IMR-90 (cell line): ENCODE data around the gene HOXA3. TPM values are rescaled to one million over a fixed set of nuclear protein-coding genes. Genes with fewer than 3 reads are reported as not detected.

Source experiments
- ATAC-seq: fragments of 200-7000 bp; cut with Tn5 transposase; 2 replicates; pipeline ENCODE4 v1.9.1; 2020; ENCODE audit warnings: low read depth, mild to moderate bottlenecking, moderate library complexity
- BruUV-seq: library from RNA; stranded (reverse); fragments of 400-500 nt; replicated peaks from 2 replicates; lab custom pipeline; 2021; lab: Mats Ljungman, UMichigan
- CTCF ChIA-PET: fragments of 300-600 bp; formaldehyde crosslinking; extraction: SDS; loops from one replicate; lab custom pipeline; 2021; ENCODE audit warnings: antibody characterized with exemption; lab: Yijun Ruan, JAX
- POLR2A ChIA-PET: fragments of 300-600 bp; sonication (Branson Sonifier 250); formaldehyde crosslinking; loops from one replicate; lab custom pipeline; 2022; ENCODE audit warnings: antibody characterized with exemption; ENCODE audit not compliant: unreplicated experiment; lab: Charles Lee
- DNase-seq: peaks from one replicate; pipeline ENCODE4 v3.0.0; 2013
- H2AFZ ChIP-seq: replicated peaks from 2 replicates; pipeline ENCODE3; 2013; ENCODE audit warnings: low read length, mild to moderate bottlenecking; ENCODE audit not compliant: poor library complexity
- H2AK5ac ChIP-seq: 2 replicates; pipeline ENCODE4 v1.6.1; 2013; ENCODE audit warnings: low read depth, low read length, inconsistent platforms
- H2AK9ac ChIP-seq: replicated peaks from 2 replicates; pipeline ENCODE3; 2013; ENCODE audit warnings: mild to moderate bottlenecking, low read depth, low read length, moderate library complexity; ENCODE audit not compliant: poor library complexity
- H2BK120ac ChIP-seq: 2 replicates; pipeline ENCODE4 v1.6.1; 2013; ENCODE audit warnings: low read depth, low read length, inconsistent platforms
- H2BK15ac ChIP-seq: 3 replicates; pipeline ENCODE4 v1.6.1; 2013; ENCODE audit warnings: low read depth, low read length, inconsistent platforms
- H2BK20ac ChIP-seq: 2 replicates; pipeline ENCODE4 v1.6.1; 2013; ENCODE audit warnings: low read depth, mild to moderate bottlenecking, inconsistent platforms, low read length, moderate library complexity
- H2BK5ac ChIP-seq: 2 replicates; pipeline ENCODE4 v1.6.1; 2013; ENCODE audit warnings: mild to moderate bottlenecking, low read depth, low read length, inconsistent platforms; ENCODE audit not compliant: poor library complexity, severe bottlenecking
- H3K14ac ChIP-seq: replicated peaks from 2 replicates; pipeline ENCODE4 v1.6.1; 2013; ENCODE audit warnings: low read depth, low read length, inconsistent platforms
- H3K18ac ChIP-seq: 2 replicates; pipeline ENCODE4 v1.6.1; 2013; ENCODE audit warnings: low read depth, low read length, control low read depth
- H3K23ac ChIP-seq: 2 replicates; pipeline ENCODE4 v1.6.1; 2013; ENCODE audit warnings: low read depth, low read length, inconsistent platforms
- H3K27ac ChIP-seq: 2 replicates; pipeline ENCODE4 v1.5.1; 2013; ENCODE audit warnings: mild to moderate bottlenecking, control low read depth, low read length; ENCODE audit not compliant: insufficient read depth
- H3K27me3 ChIP-seq: 2 replicates; pipeline ENCODE4 v1.6.1; 2013; ENCODE audit warnings: low read length; ENCODE audit not compliant: control insufficient read depth, insufficient read depth
- H3K36me3 ChIP-seq: 2 replicates; pipeline ENCODE4 v1.6.1; 2013; ENCODE audit warnings: low read length, mixed read lengths; ENCODE audit not compliant: control insufficient read depth, insufficient read depth
- H3K4ac ChIP-seq: 2 replicates; pipeline ENCODE4 v1.6.1; 2013; ENCODE audit warnings: low read depth, low read length, inconsistent platforms
- H3K4me1 ChIP-seq: 2 replicates; pipeline ENCODE4 v1.6.1; 2013; ENCODE audit warnings: low read length, mixed read lengths; ENCODE audit not compliant: control insufficient read depth, insufficient read depth
- H3K4me2 ChIP-seq: 2 replicates; pipeline ENCODE4 v1.6.1; 2013; ENCODE audit warnings: low read depth, mild to moderate bottlenecking, control low read depth, low read length, moderate library complexity
- H3K4me3 ChIP-seq: 2 replicates; pipeline ENCODE4 v1.5.1; 2013; ENCODE audit warnings: low read depth, mild to moderate bottlenecking, control low read depth, low read length, moderate library complexity; ENCODE audit not compliant: insufficient read depth
- H3K56ac ChIP-seq: 2 replicates; pipeline ENCODE4 v1.6.1; 2013; ENCODE audit warnings: low read length, inconsistent platforms; ENCODE audit not compliant: insufficient read depth; ENCODE audit errors: extremely low read depth
- H3K79me1 ChIP-seq, 2 experiments: 2 replicates each; pipeline ENCODE4 v1.6.1; 2013; ENCODE audit warnings: low read length in 2 of 2, inconsistent platforms in 1 of 2, low read depth in 1 of 2
- H3K9ac ChIP-seq: 2 replicates; pipeline ENCODE4 v1.6.1; 2013; ENCODE audit warnings: low read depth, low read length, control low read depth
- H3K9me1 ChIP-seq: 2 replicates; pipeline ENCODE4 v1.6.1; 2013; ENCODE audit warnings: low read length, inconsistent platforms; ENCODE audit not compliant: insufficient read depth
- H3K9me3 ChIP-seq: 2 replicates; pipeline ENCODE4 v1.6.1; 2013; ENCODE audit warnings: low read length; ENCODE audit not compliant: control insufficient read depth, insufficient read depth
- H4K20me1 ChIP-seq: 2 replicates; pipeline ENCODE4 v1.6.1; 2013; ENCODE audit warnings: low read length, inconsistent platforms; ENCODE audit not compliant: insufficient read depth
- H4K5ac ChIP-seq: 2 replicates; pipeline ENCODE4 v1.6.1; 2013; ENCODE audit warnings: mild to moderate bottlenecking, low read depth, low read length, control low read depth
- H4K8ac ChIP-seq, 2 experiments: 2 replicates each; pipeline ENCODE4 v1.6.1; 2013; ENCODE audit warnings: low read depth in 2 of 2, low read length in 2 of 2, control low read depth in 1 of 2, inconsistent platforms in 1 of 2
- H4K91ac ChIP-seq: 2 replicates; pipeline ENCODE4 v1.6.1; 2013; ENCODE audit warnings: low read depth, low read length, inconsistent platforms; ENCODE audit not compliant: insufficient read depth
- BHLHE40 ChIP-seq: fragments of 150-350 bp; IDR thresholded peaks from 2 replicates; pipeline ENCODE4 v1.6.1; 2016; ENCODE audit warnings: mild to moderate bottlenecking, low read depth, low read length
- CEBPB ChIP-seq: IDR thresholded peaks from 2 replicates; pipeline ENCODE4 v1.6.1; 2012; ENCODE audit warnings: low read depth, low read length, improper control_type of control experiment
- CHD1 ChIP-seq: IDR thresholded peaks from 2 replicates; pipeline ENCODE4 v1.6.1; 2012; ENCODE audit warnings: low read depth, low read length, improper control_type of control experiment
- MAZ ChIP-seq: IDR thresholded peaks from 2 replicates; pipeline ENCODE4 v1.6.1; 2012; ENCODE audit warnings: low read depth, mild to moderate bottlenecking, low read length, improper control_type of control experiment, moderate library complexity, borderline replicate concordance
- MXI1 ChIP-seq: IDR thresholded peaks from 2 replicates; pipeline ENCODE4 v1.6.1; 2012; ENCODE audit warnings: low read depth, mild to moderate bottlenecking, low read length, moderate library complexity, borderline replicate concordance
- SMC3 ChIP-seq: fragments of 150-350 bp; IDR thresholded peaks from 2 replicates; pipeline ENCODE4 v1.6.1; 2016; ENCODE audit warnings: low read depth, mild to moderate bottlenecking, antibody characterized with exemption, low read length, moderate library complexity
- WGBS, 2 experiments: methylation state at CpG; one replicate each; pipeline versions ENCODE4 v1.1.5 to v1.1.7; 2013; ENCODE audit warnings: missing lambda C conversion rate in 2 of 2; ENCODE audit not compliant: insufficient read length in 1 of 2; ENCODE audit errors: extremely low coverage in 2 of 2; 5-methylcytosine and 5-hydroxymethylcytosine counted together
- dilution Hi-C: fragments of 300-500 bp; cut with HindIII; formaldehyde crosslinking; loops from one replicate; pipeline ENCODE4 v1.14.3; 2018; ENCODE audit warnings: low sequenced_read_pairs; ENCODE audit not compliant: unreplicated experiment
- in situ Hi-C: fragments of 300-500 bp; cut with MboI; formaldehyde crosslinking; loops from 3 replicates; pipeline ENCODE4 v1.14.3; 2019; ENCODE audit warnings: low sequenced_read_pairs, inconsistent platforms, mixed read lengths
- intact Hi-C: fragments of 100-400 bp; cut with micrococcal nuclease; formaldehyde crosslinking; loops from 2 replicates; pipeline ENCODE4 v1.10.0; 2022
- polyA plus RNA-seq, 3 experiments: library from polyadenylated mRNA; depleted of rRNA; stranded (reverse); fragments of >200 nt; gene quantifications; 2 replicates each; pipeline ENCODE4 v1.2.3, GENCODE V29; 2012; ENCODE audit warnings: low replicate concordance in 1 of 3
- total RNA-seq: library from RNA; depleted of rRNA; stranded (reverse); fragments of >200 nt; gene quantifications from 2 replicates; pipeline ENCODE4 v1.2.3, GENCODE V29; 2012
- TF ChIP-seq, protein P1 (sequence below): fragments of 150-350 bp; IDR thresholded peaks from 2 replicates; pipeline ENCODE4 v1.6.1; 2017; ENCODE audit warnings: mild to moderate bottlenecking, antibody characterized with exemption, low read length, low read depth

The HOXA3 gene
- total and polyA plus RNA-seq, 2 of the 4 experiments (the other 2 are of a cell fraction) = 0.90 to 5.4 TPM

DNA sequence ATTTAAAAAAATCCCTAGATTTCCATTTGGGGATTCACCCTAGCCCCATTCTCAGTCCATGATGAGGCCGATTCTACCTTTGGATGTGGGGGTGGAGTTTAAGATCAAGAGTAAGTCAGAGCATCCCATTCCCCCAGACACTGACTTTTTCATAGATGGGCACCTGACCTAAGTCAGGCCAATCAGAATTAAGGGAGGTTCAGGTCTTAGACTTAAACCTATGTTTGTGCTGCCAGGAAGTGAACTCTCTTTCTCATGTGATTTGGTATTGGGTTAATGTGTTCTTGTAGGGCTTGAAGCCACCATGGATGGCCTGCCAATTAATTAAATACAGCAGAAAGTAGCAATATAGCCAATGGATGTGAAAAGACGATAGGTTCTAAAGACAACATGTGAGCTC, 86.7 kb downstream of the HOXA3 start:
- Histone ChIP-seq H3K4me3 (no peak overlapping the region), H3K14ac (no peak overlapping the region), H2BK120ac (no peak overlapping the region), H4K8ac (no peak overlapping the region), H3K4ac (no peak overlapping the region), H3K79me1 (no peaks in the 10 kb centered on the region), H3K23ac (no peak overlapping the region), H3K18ac (no peak overlapping the region), H3K56ac (no peak overlapping the region), H2BK5ac (no peak overlapping the region), H4K91ac (no peak overlapping the region), H3K36me3 (no peaks in the 10 kb centered on the region), H3K9ac (no peak overlapping the region), H3K27ac (no peak overlapping the region), H3K27me3 (peaks cover 1% of the 10 kb centered on the region; the same call in 1 of the 2 replicates), H2AK5ac (no peak overlapping the region), H4K20me1 (no peaks in the 10 kb centered on the region), H2AFZ (no peak overlapping the region), H3K4me2 (no peak overlapping the region), H4K5ac (no peak overlapping the region), H3K9me3 (no peaks in the 10 kb centered on the region), H3K4me1 (0 out of 2 replicates have a peak, but pooled peaks cover 1% of the 10 kb centered on the region), H2AK9ac (no peak overlapping the region), H2BK15ac (no peak overlapping the region), H3K9me1 (no peaks in the 10 kb centered on the region), H2BK20ac (no peak overlapping the region)
- WGBS, 2 experiments = no CpG with 5 or more reads among the region's 2 CpGs
- ChIA-PET CTCF (no interaction called here), POLR2A (no interaction called here)
- dilution Hi-C loops (no loop called here), intact Hi-C loops (no loop called here), in situ Hi-C loops (no loop called here)
- no peak for DNase-seq
- TF ChIP-seq CHD1 (no peak), MXI1 (no peak), BHLHE40 (no peak), CEBPB (no peak), SMC3 (no peak), MAZ (no peak)
- TF ChIP-seq, protein P1, sequence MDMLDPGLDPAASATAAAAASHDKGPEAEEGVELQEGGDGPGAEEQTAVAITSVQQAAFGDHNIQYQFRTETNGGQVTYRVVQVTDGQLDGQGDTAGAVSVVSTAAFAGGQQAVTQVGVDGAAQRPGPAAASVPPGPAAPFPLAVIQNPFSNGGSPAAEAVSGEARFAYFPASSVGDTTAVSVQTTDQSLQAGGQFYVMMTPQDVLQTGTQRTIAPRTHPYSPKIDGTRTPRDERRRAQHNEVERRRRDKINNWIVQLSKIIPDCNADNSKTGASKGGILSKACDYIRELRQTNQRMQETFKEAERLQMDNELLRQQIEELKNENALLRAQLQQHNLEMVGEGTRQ = no peak
- BruUV-seq = no TSS peak
- ATAC-seq = no peak
